HepG2 (cell line): ENCODE measurements around the gene SETD5.

ENCODE experiments used
- CHD2 ChIP-seq: IDR thresholded peaks from 2 replicates; pipeline ENCODE4 v1.6.1; 2011; ENCODE audit warnings: low read depth, low read length, improper control_type of control experiment
- FOSL1 ChIP-seq: sonication (generic); formaldehyde crosslinking; IDR thresholded peaks from 2 replicates; pipeline ENCODE4 v1.9.0; 2021; ENCODE audit warnings: missing genetic modification reagents, borderline replicate concordance
- FOXP4 ChIP-seq: sonication (generic); formaldehyde crosslinking; IDR thresholded peaks from 2 replicates; pipeline ENCODE4 v1.4.0; 2020; ENCODE audit warnings: missing genetic modification reagents
- PLSCR1 ChIP-seq: sonication (generic); formaldehyde crosslinking; IDR thresholded peaks from 2 replicates; pipeline ENCODE4 v1.5.0; 2020; ENCODE audit warnings: missing genetic modification reagents, mild to moderate bottlenecking, borderline replicate concordance
- PRPF4 ChIP-seq: fragments of 200-400 bp; formaldehyde crosslinking; IDR thresholded peaks from 2 replicates; pipeline ENCODE4 v1.6.1; 2016; ENCODE audit warnings: low read length, low read depth; ENCODE audit not compliant: poor library complexity, severe bottlenecking
- REXO4 ChIP-seq: sonication (generic); formaldehyde crosslinking; IDR thresholded peaks from 2 replicates; pipeline ENCODE4 v1.8.0; 2022; ENCODE audit warnings: missing genetic modification reagents, mild to moderate bottlenecking, borderline replicate concordance
- TAF1 ChIP-seq: sonication (generic); formaldehyde crosslinking; IDR thresholded peaks from 2 replicates; pipeline ENCODE4 v1.4.0; 2020; ENCODE audit warnings: missing genetic modification reagents
- UBTF ChIP-seq: sonication (generic); formaldehyde crosslinking; IDR thresholded peaks from 2 replicates; pipeline ENCODE4 v1.4.0; 2020; ENCODE audit warnings: mild to moderate bottlenecking, missing genetic modification reagents
- USF2 ChIP-seq, 2 experiments: sonication (generic) in 1 of 2; formaldehyde crosslinking in 1 of 2; IDR thresholded peaks; 2 replicates each; pipeline versions ENCODE4 v1.5.1 to v1.6.1; 2011 to 2020; ENCODE audit warnings: borderline replicate concordance in 1 of 2, low read depth in 1 of 2, low read length in 1 of 2, mild to moderate bottlenecking in 1 of 2, missing genetic modification reagents in 1 of 2, moderate library complexity in 1 of 2
- ZBTB20 ChIP-seq: sonication (generic); formaldehyde crosslinking; IDR thresholded peaks from 2 replicates; pipeline ENCODE4 v1.8.1; 2023; ENCODE audit warnings: missing genetic modification reagents, low read depth, mild to moderate bottlenecking, borderline replicate concordance
- ZBTB33 ChIP-seq: sonication (generic); formaldehyde crosslinking; IDR thresholded peaks from 2 replicates; pipeline ENCODE4 v1.4.0; 2020; ENCODE audit warnings: missing genetic modification reagents
- ZC3H4 ChIP-seq: sonication (generic); formaldehyde crosslinking; IDR thresholded peaks from 2 replicates; pipeline ENCODE4 v1.4.0; 2020; ENCODE audit warnings: missing genetic modification reagents, borderline replicate concordance
- ZNF263 ChIP-seq: sonication (generic); formaldehyde crosslinking; IDR thresholded peaks from 2 replicates; pipeline ENCODE4 v1.4.0; 2020; ENCODE audit warnings: missing genetic modification reagents
- ZNF282 ChIP-seq: fragments of 450-650 bp; IDR thresholded peaks from 2 replicates; pipeline ENCODE4 v1.6.1; 2018; ENCODE audit not compliant: partially characterized antibody

- TF ChIP-seq FOXP4 (CRISPR knock-in tag) (no peak), ZBTB20 (CRISPR knock-in tag) (no peak), CHD2 (no peak), PRPF4 (no peak), USF2 (IDR thresholded peaks at IDR 0.05; ENCODE audit: low read depth, low read length) (no peak), USF2 (CRISPR knock-in tag; IDR thresholded peaks at IDR 0.05; ENCODE audit: borderline replicate concordance) (no peak), UBTF (CRISPR knock-in tag) (no peak), FOSL1 (CRISPR knock-in tag) (no peak), ZBTB33 (no peak), PLSCR1 (CRISPR knock-in tag) (no peak), ZNF282 (no peak), TAF1 (CRISPR knock-in tag) (no peak), REXO4 (no peak), ZC3H4 (CRISPR knock-in tag) (no peak), ZNF263 (CRISPR knock-in tag) (no peak)
Measured at GRCh38 chr3:9480265-9480664, 82.8 kb downstream of the SETD5 start.
